Activated T-helper 1 cell treated with anti-CD3 and anti-CD28 coated beads, Interleukin-12 subunit alpha, Interleukin-12 subunit beta, Interleukin-2, Interleukin-4 antibody, amounts not matched to agents 30 ng/mL and 10 ng/mL and 1 ng/mL, durations not matched to agents 14 hours and 24 hours and 36 hours (primary cell): Measurements from ENCODE around the gene RAB21. TPM values are rescaled to one million over a fixed set of nuclear protein-coding genes. Genes with fewer than 3 reads are reported as not detected.

Experiments
- DNase-seq: peaks from one replicate; pipeline ENCODE4 v3.0.0; 2021; ENCODE audit warnings: low spot score
- H3K27ac Mint-ChIP-seq: one replicate; pipeline ENCODE4 v1.8.0; 2021; ENCODE audit warnings: mild to moderate bottlenecking, mixed read lengths
- H3K27me3 Mint-ChIP-seq: one replicate; pipeline ENCODE4 v1.8.0; 2022; ENCODE audit warnings: mild to moderate bottlenecking, moderate library complexity, mixed read lengths; ENCODE audit not compliant: insufficient read depth
- H3K36me3 Mint-ChIP-seq: one replicate; pipeline ENCODE4 v1.8.0; 2021; ENCODE audit warnings: low read depth, mixed read lengths
- H3K4me1 Mint-ChIP-seq: one replicate; pipeline ENCODE4 v1.8.0; 2021; ENCODE audit warnings: low read depth, mixed read lengths
- H3K4me3 Mint-ChIP-seq: one replicate; pipeline ENCODE4 v1.8.0; 2021; ENCODE audit warnings: mild to moderate bottlenecking, moderate library complexity, mixed read lengths
- H3K9me3 Mint-ChIP-seq: one replicate; pipeline ENCODE4 v1.8.0; 2021; ENCODE audit warnings: mixed read lengths
- intact Hi-C: fragments of 100-400 bp; cut with micrococcal nuclease; formaldehyde crosslinking; loops from one replicate; pipeline ENCODE4 v1.15.1; 2024
- total RNA-seq: library from RNA; stranded (reverse); gene quantifications from 2 replicates; pipeline ENCODE4 v1.2.3, GENCODE V29; 2022

The RAB21 gene
- total RNA-seq, 1 donor from 2014 or later = 100 TPM

- Mint-ChIP-seq H3K4me3 (peak overlapping the region; percentile 58), H3K4me1 (peaks cover 34% of the 10 kb centered on the region), H3K9me3 (no peaks in the 10 kb centered on the region), H3K36me3 (peaks cover 11% of the 10 kb centered on the region), H3K27ac (peak overlapping the region; percentile 7), H3K27me3 (no peaks in the 10 kb centered on the region)
- intact Hi-C loops = loop anchor here (2.0 to 5.0 kb wide), 3 partner anchors 57 to 1596 kb away; partner anchors contain the start of gene CNOT2
- no peak for DNase-seq
Measured at GRCh38 chr12:71838231-71838630, 83.6 kb downstream of the RAB21 start.

GRCh38 chr12:71838676-71839075, 84.0 kb downstream of the RAB21 start:
- Mint-ChIP-seq H3K27me3 (no peaks in the 10 kb centered on the region), H3K4me1 (peaks cover 34% of the 10 kb centered on the region), H3K9me3 (no peaks in the 10 kb centered on the region), H3K4me3 (peak overlapping the region; percentile 90), H3K36me3 (peaks cover 11% of the 10 kb centered on the region), H3K27ac (peak overlapping the region; percentile 92)
- DNase-seq = no peak
- intact Hi-C loops = loop anchor here (1.0 to 5.0 kb wide), 7 partner anchors 58 to 1596 kb away; partner anchors contain the start of genes CNOT2, THAP2, TMEM19 and TPH2

- H3K27me3 Mint-ChIP-seq = no peaks in the 10 kb centered on the region
- peak; percentile 10 for DNase-seq
- H3K36me3 Mint-ChIP-seq = peaks cover 11% of the 10 kb centered on the region
- H3K4me3 Mint-ChIP-seq = peak overlapping the region; percentile 90
- peaks cover 34% of the 10 kb centered on the region for H3K4me1 Mint-ChIP-seq
- peak overlapping the region; percentile 92 for H3K27ac Mint-ChIP-seq
- intact Hi-C loops = loop anchor here (5.0 kb wide), 1 partner anchor 1473 kb away; the partner anchor contains the start of gene KCNMB4
- no peaks in the 10 kb centered on the region for H3K9me3 Mint-ChIP-seq
Measured at GRCh38 chr12:71840231-71840847, 85.7 kb downstream of the RAB21 start.

GRCh38 chr12:71846322-71846940, 91.8 kb downstream of the RAB21 start:
- Mint-ChIP-seq H3K36me3 (peaks cover 24% of the 10 kb centered on the region), H3K9me3 (peaks cover 9% of the 10 kb centered on the region), H3K4me1 (peaks cover 9% of the 10 kb centered on the region), H3K27me3 (no peaks in the 10 kb centered on the region), H3K27ac (no peak overlapping the region), H3K4me3 (no peak overlapping the region)
- no peak for DNase-seq
- intact Hi-C loops = loop anchor here (1.0 kb wide), 1 partner anchor 66 kb away; no protein-coding TSS in a partner anchor

GRCh38 chr12:71848212-71848611, 93.5 kb downstream of the RAB21 start:
- Mint-ChIP-seq H3K27ac (peak overlapping the region; percentile 19), H3K36me3 (peaks cover 30% of the 10 kb centered on the region), H3K9me3 (peaks cover 21% of the 10 kb centered on the region), H3K27me3 (no peaks in the 10 kb centered on the region), H3K4me3 (no peak overlapping the region), H3K4me1 (peaks cover 12% of the 10 kb centered on the region)
- no peak for DNase-seq
- intact Hi-C loops = no loop called here

GRCh38 chr12:71849109-71849851, 94.6 kb downstream of the RAB21 start:
- peaks cover 40% of the 10 kb centered on the region for H3K36me3 Mint-ChIP-seq
- no peaks in the 10 kb centered on the region for H3K27me3 Mint-ChIP-seq
- DNase-seq = no peak
- H3K9me3 Mint-ChIP-seq = peaks cover 28% of the 10 kb centered on the region
- no peak overlapping the region for H3K27ac Mint-ChIP-seq
- no peak overlapping the region for H3K4me3 Mint-ChIP-seq
- H3K4me1 Mint-ChIP-seq = peaks cover 23% of the 10 kb centered on the region
- intact Hi-C loops = no loop called here

Other genes starting within 250 kb of the RAB21 start
- gene ZFC3H1, start 91.0 kb upstream of the RAB21 start, total RNA-seq = 57.7 and 58.6 TPM in 2 replicates
- 5.7 and 5.9 TPM in 2 replicates for gene THAP2, start 90.6 kb upstream of the RAB21 start, total RNA-seq
- gene TMEM19, start 68.8 kb upstream of the RAB21 start, total RNA-seq = 10.6 and 11.3 TPM in 2 replicates
- gene TBC1D15, start 84.9 kb downstream of the RAB21 start, total RNA-seq = 41.3 and 41.8 TPM in 2 replicates
- gene TPH2, start 184.0 kb downstream of the RAB21 start, total RNA-seq = not detected in 2 replicates